Neuron (in vitro differentiated cells): ENCODE data around the gene ZNF474.
"Not testable (repeated sequence)": the region's sequence is repeated elsewhere in the genome, so short reads cannot be mapped to it uniquely, and the experiment has no call there.

Experiments
- H2AFZ ChIP-seq: one replicate; pipeline ENCODE4 v1.6.1; 2013; ENCODE audit warnings: low read depth, mild to moderate bottlenecking, inconsistent platforms, low read length, moderate library complexity
- H3K27me3 ChIP-seq: one replicate; pipeline ENCODE4 v1.6.1; 2013; ENCODE audit warnings: low read length; ENCODE audit not compliant: insufficient read depth
- H3K36me3 ChIP-seq: one replicate; pipeline ENCODE4 v1.6.1; 2013; ENCODE audit warnings: low read length; ENCODE audit not compliant: insufficient read depth
- H3K4me1 ChIP-seq: one replicate; pipeline ENCODE4 v1.6.1; 2013; ENCODE audit warnings: low read length; ENCODE audit not compliant: insufficient read depth
- H3K4me3 ChIP-seq: 2 replicates; pipeline ENCODE4 v1.5.1; 2013; ENCODE audit warnings: mild to moderate bottlenecking, low read length, moderate library complexity
- H3K9me3 ChIP-seq: one replicate; pipeline ENCODE4 v1.6.1; 2013; ENCODE audit warnings: low read length

The ZNF474 gene

GRCh38 chr5:122129306-122129705 lies at the start of gene ZNF474:
ZNF474 (plus strand) TSS chr5:122129546; CDS start chr5:122151991, 22,445 bp downstream.
- Histone ChIP-seq H3K4me1 (peaks cover 15% of the 10 kb centered on the region), H3K9me3 (no peaks in the 10 kb centered on the region), H3K36me3 (no peaks in the 10 kb centered on the region), H3K4me3 (no peak within 1 kb of the TSS), H2AFZ (no peak within 1 kb of the TSS), H3K27me3 (no peaks in the 10 kb centered on the region)

GRCh38 chr5:122081541-122081940 lies 47.8 kb upstream of the ZNF474 start:
- peaks cover 2% of the 10 kb centered on the region for H3K4me1 ChIP-seq
- no peaks in the 10 kb centered on the region for H3K36me3 ChIP-seq
- no peak overlapping the region for H3K4me3 ChIP-seq
- no peaks in the 10 kb centered on the region for H3K9me3 ChIP-seq
- no peaks in the 10 kb centered on the region for H3K27me3 ChIP-seq
- no peak overlapping the region for H2AFZ ChIP-seq

- Histone ChIP-seq H2AFZ (no peak overlapping the region), H3K27me3 (no peaks in the 10 kb centered on the region), H3K4me1 (no peaks in the 10 kb centered on the region), H3K9me3 (no peaks in the 10 kb centered on the region), H3K4me3 (no peak overlapping the region), H3K36me3 (no peaks in the 10 kb centered on the region)
These were observed 45.8 kb upstream of the ZNF474 start for GRCh38 chr5:122083535-122083934.

- no peaks in the 10 kb centered on the region for H3K9me3 ChIP-seq
- H3K27me3 ChIP-seq: no peaks in the 10 kb centered on the region
- H2AFZ ChIP-seq: no peak overlapping the region
These were observed 44.3 kb upstream of the ZNF474 start for GRCh38 chr5:122085041-122085440.

GRCh38 chr5:122089096-122090013 lies 40.0 kb upstream of the ZNF474 start:
- Histone ChIP-seq H3K4me1 (no peaks in the 10 kb centered on the region), H3K4me3 (no peak overlapping the region), H2AFZ (no peak overlapping the region), H3K36me3 (no peaks in the 10 kb centered on the region), H3K27me3 (no peaks in the 10 kb centered on the region), H3K9me3 (no peaks in the 10 kb centered on the region)

More at GRCh38 chr5:122085041-122085440, 44.3 kb upstream of the ZNF474 start:
- H3K36me3 ChIP-seq: no peaks in the 10 kb centered on the region
- H3K4me1 ChIP-seq: no peaks in the 10 kb centered on the region
- H3K4me3 ChIP-seq: no peak overlapping the region

- H2AFZ ChIP-seq: no peak overlapping the region
- H3K27me3 ChIP-seq: no peaks in the 10 kb centered on the region
- H3K4me3 ChIP-seq: no peak overlapping the region
- no peaks in the 10 kb centered on the region for H3K4me1 ChIP-seq
- H3K9me3 ChIP-seq: no peaks in the 10 kb centered on the region
- no peaks in the 10 kb centered on the region for H3K36me3 ChIP-seq
These were observed 37.3 kb upstream of the ZNF474 start for GRCh38 chr5:122091936-122092600.

GRCh38 chr5:122093415-122094180 lies 35.7 kb upstream of the ZNF474 start:
- Histone ChIP-seq H3K9me3 (no peaks in the 10 kb centered on the region), H3K36me3 (no peaks in the 10 kb centered on the region), H3K4me3 (no peak overlapping the region), H3K4me1 (no peaks in the 10 kb centered on the region), H2AFZ (no peak overlapping the region), H3K27me3 (no peaks in the 10 kb centered on the region)

- H3K9me3 ChIP-seq, H3K27me3 ChIP-seq, H3K4me1 ChIP-seq, H2AFZ ChIP-seq, H3K36me3 ChIP-seq, H3K4me3 ChIP-seq: not testable (repeated sequence)
These were observed 35.1 kb upstream of the ZNF474 start for GRCh38 chr5:122094251-122094650.

GRCh38 chr5:122095158-122095557 lies 34.2 kb upstream of the ZNF474 start:
- Histone ChIP-seq H3K27me3 (no peaks in the 10 kb centered on the region), H3K4me1 (no peaks in the 10 kb centered on the region), H3K4me3 (no peak overlapping the region), H3K9me3 (no peaks in the 10 kb centered on the region), H3K36me3 (no peaks in the 10 kb centered on the region), H2AFZ (peak overlapping the region; percentile 22)

- Histone ChIP-seq H2AFZ (no peak overlapping the region), H3K9me3 (no peaks in the 10 kb centered on the region), H3K27me3 (no peaks in the 10 kb centered on the region), H3K4me1 (no peaks in the 10 kb centered on the region), H3K4me3 (no peak overlapping the region), H3K36me3 (no peaks in the 10 kb centered on the region)
These were observed 32.0 kb upstream of the ZNF474 start for GRCh38 chr5:122097391-122097790.

- no peaks in the 10 kb centered on the region for H3K27me3 ChIP-seq
- no peaks in the 10 kb centered on the region for H3K4me1 ChIP-seq
- no peaks in the 10 kb centered on the region for H3K9me3 ChIP-seq
- no peak overlapping the region for H2AFZ ChIP-seq
- no peaks in the 10 kb centered on the region for H3K36me3 ChIP-seq
- no peak overlapping the region for H3K4me3 ChIP-seq
These were observed 30.1 kb upstream of the ZNF474 start for GRCh38 chr5:122099060-122099790.

- Histone ChIP-seq H3K36me3 (no peaks in the 10 kb centered on the region), H3K9me3 (no peaks in the 10 kb centered on the region), H3K4me3 (no peak overlapping the region), H2AFZ (no peak overlapping the region), H3K27me3 (no peaks in the 10 kb centered on the region), H3K4me1 (no peaks in the 10 kb centered on the region)
These were observed 27.6 kb upstream of the ZNF474 start for GRCh38 chr5:122101636-122102285.
